ENCODE results near the gene SLC43A2. TPM values are rescaled to one million over a fixed set of nuclear protein-coding genes. Genes with fewer than 3 reads are reported as not detected.
"Not testable (repeated sequence)": the region's sequence is repeated elsewhere in the genome, so short reads cannot be mapped to it uniquely, and the experiment has no call there.

The SLC43A2 gene
- total and polyA plus RNA-seq, 8 donors, result 0.29 to 15.8 (median 5.2) TPM

GRCh38 chr17:1532836-1533602, 95.6 kb downstream of the SLC43A2 start:
- Histone ChIP-seq H3K9me3 (no peaks in the 10 kb centered on the region), H3K4me1 (no peaks in the 10 kb centered on the region), H3K4me3 (no peak overlapping the region), H3K36me3 (peaks cover 45 to 100% (median 98%) of the 10 kb centered on the region in 4 donors), H3K27me3 (no peaks in the 10 kb centered on the region), H3K27ac (no peak overlapping the region)
- TF ChIP-seq POLR2AphosphoS5 (IDR thresholded peaks at IDR 0.05) (no peak), EP300 (IDR thresholded peaks at IDR 0.05) (no peak), POLR2A (IDR thresholded peaks at IDR 0.05) (no peak)
- TF ChIP-seq, protein P1, sequence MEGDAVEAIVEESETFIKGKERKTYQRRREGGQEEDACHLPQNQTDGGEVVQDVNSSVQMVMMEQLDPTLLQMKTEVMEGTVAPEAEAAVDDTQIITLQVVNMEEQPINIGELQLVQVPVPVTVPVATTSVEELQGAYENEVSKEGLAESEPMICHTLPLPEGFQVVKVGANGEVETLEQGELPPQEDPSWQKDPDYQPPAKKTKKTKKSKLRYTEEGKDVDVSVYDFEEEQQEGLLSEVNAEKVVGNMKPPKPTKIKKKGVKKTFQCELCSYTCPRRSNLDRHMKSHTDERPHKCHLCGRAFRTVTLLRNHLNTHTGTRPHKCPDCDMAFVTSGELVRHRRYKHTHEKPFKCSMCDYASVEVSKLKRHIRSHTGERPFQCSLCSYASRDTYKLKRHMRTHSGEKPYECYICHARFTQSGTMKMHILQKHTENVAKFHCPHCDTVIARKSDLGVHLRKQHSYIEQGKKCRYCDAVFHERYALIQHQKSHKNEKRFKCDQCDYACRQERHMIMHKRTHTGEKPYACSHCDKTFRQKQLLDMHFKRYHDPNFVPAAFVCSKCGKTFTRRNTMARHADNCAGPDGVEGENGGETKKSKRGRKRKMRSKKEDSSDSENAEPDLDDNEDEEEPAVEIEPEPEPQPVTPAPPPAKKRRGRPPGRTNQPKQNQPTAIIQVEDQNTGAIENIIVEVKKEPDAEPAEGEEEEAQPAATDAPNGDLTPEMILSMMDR (IDR thresholded peaks at IDR 0.05), result no peak
- 70 to 84% (median 77%) methylated on average over 8 to 10 of the region's 10 CpGs for WGBS, 5 donors
- intact Hi-C loops (cut with DNase I; ENCODE audit: low total_unique reads), result no loop called here
- peak in 1 of 2 donors; percentile 49 for DNase-seq

DNA sequence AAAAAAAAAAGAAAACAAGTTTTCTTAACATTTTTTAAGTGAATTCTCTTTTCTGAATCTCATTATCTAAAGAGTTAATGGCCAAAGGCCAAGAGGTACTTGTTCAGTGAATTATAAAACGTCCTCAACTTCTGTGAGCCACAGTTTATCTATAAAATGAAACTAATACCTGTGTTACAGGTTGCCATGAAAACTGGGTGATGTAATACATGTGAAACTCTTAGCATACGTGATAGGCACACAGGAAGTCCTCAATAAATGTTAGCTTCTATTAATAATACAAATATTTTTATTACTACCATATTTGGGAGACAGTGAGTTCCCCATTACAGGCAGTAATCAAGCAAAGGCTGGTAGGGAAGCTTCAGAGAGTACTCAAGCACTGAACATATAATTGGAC, 98.8 kb downstream of the SLC43A2 start:
- intact Hi-C loops (cut with DNase I; ENCODE audit: low total_unique reads), result no loop called here
- 23 to 45% (median 27%) methylated on average over 2 of the region's 2 CpGs for WGBS, 5 donors
- no peaks in the 10 kb centered on the region for H3K9me3 ChIP-seq
- no peaks in the 10 kb centered on the region for H3K4me1 ChIP-seq
- no peak for TF ChIP-seq EP300 (IDR thresholded peaks at IDR 0.05)
- TF ChIP-seq, protein P1 (IDR thresholded peaks at IDR 0.05), result no peak
- TF ChIP-seq POLR2AphosphoS5 (IDR thresholded peaks at IDR 0.05), result no peak
- no peak for TF ChIP-seq POLR2A (IDR thresholded peaks at IDR 0.05)
- H3K27me3 ChIP-seq, result no peaks in the 10 kb centered on the region
- H3K4me3 ChIP-seq, result no peak overlapping the region
- H3K27ac ChIP-seq, result no peak overlapping the region
- no peak for DNase-seq
- peaks cover 32 to 100% (median 98%) of the 10 kb centered on the region in 4 donors for H3K36me3 ChIP-seq

- H3K4me3 ChIP-seq; H3K27ac ChIP-seq; H3K4me1 ChIP-seq; intact Hi-C loops (cut with DNase I; ENCODE audit: low total_unique reads); H3K27me3 ChIP-seq; H3K9me3 ChIP-seq; DNase-seq: not testable (repeated sequence)
- H3K36me3 ChIP-seq, result peaks cover 14 to 97% (median 96%) of the 10 kb centered on the region in 4 donors
- 77 to 87% (median 82%) methylated on average over 4 of the region's 4 CpGs for WGBS, 5 donors
These were observed 101.8 kb downstream of the SLC43A2 start for GRCh38 chr17:1526876-1527275.

- no peak for DNase-seq
- no peak overlapping the region for H3K27ac ChIP-seq
- 92 to 98% (median 95%) methylated on average over 5 of the region's 5 CpGs for WGBS, 5 donors
- intact Hi-C loops (cut with DNase I; ENCODE audit: low total_unique reads), result no loop called here
- H3K4me3 ChIP-seq, result no peak overlapping the region
- no peaks in the 10 kb centered on the region for H3K9me3 ChIP-seq
- H3K36me3 ChIP-seq, result peaks cover 9 to 95% (median 90%) of the 10 kb centered on the region in 4 donors
- H3K4me1 ChIP-seq, result peaks cover 2 to 9% (median 6%) of the 10 kb centered on the region in 4 donors
- no peak for TF ChIP-seq POLR2AphosphoS5 (IDR thresholded peaks at IDR 0.05)
- no peak for TF ChIP-seq POLR2A (IDR thresholded peaks at IDR 0.05)
- no peak for TF ChIP-seq EP300 (IDR thresholded peaks at IDR 0.05)
- TF ChIP-seq, protein P1 (IDR thresholded peaks at IDR 0.05), result no peak
- no peaks in the 10 kb centered on the region for H3K27me3 ChIP-seq
These were observed 106.0 kb downstream of the SLC43A2 start for GRCh38 chr17:1522626-1523025.

- intact Hi-C loops (cut with DNase I; ENCODE audit: low total_unique reads), result no loop called here
- Histone ChIP-seq H3K27me3 (no peaks in the 10 kb centered on the region), H3K9me3 (no peaks in the 10 kb centered on the region), H3K36me3 (peaks cover 9 to 81% (median 76%) of the 10 kb centered on the region in 4 donors), H3K27ac (no peak overlapping the region), H3K4me1 (peaks cover 8 to 15% (median 12%) of the 10 kb centered on the region in 4 donors), H3K4me3 (no peak overlapping the region)
- DNase-seq, result no peak
- TF ChIP-seq EP300 (IDR thresholded peaks at IDR 0.05) (no peak), POLR2A (IDR thresholded peaks at IDR 0.05) (no peak)
- TF ChIP-seq, protein P1 (IDR thresholded peaks at IDR 0.05), result no peak
- 83 to 92% (median 88%) methylated on average over 10 of the region's 10 CpGs for WGBS, 5 donors
These were observed 107.5 kb downstream of the SLC43A2 start for GRCh38 chr17:1521086-1521640.

Measured in stomach (tissue), 9 donors.